Neural cell (in vitro differentiated cells): ENCODE data around the gene ELK4.

ENCODE experiments used
- POLR2AphosphoS5 ChIP-seq: IDR thresholded peaks from 2 replicates; pipeline ENCODE4 v1.6.1; 2012
- TF ChIP-seq, protein P1 (sequence below): IDR thresholded peaks from 2 replicates; pipeline ENCODE4 v1.6.1; 2012; ENCODE audit warnings: borderline replicate concordance

- no peak for TF ChIP-seq POLR2AphosphoS5
- TF ChIP-seq, protein P1, sequence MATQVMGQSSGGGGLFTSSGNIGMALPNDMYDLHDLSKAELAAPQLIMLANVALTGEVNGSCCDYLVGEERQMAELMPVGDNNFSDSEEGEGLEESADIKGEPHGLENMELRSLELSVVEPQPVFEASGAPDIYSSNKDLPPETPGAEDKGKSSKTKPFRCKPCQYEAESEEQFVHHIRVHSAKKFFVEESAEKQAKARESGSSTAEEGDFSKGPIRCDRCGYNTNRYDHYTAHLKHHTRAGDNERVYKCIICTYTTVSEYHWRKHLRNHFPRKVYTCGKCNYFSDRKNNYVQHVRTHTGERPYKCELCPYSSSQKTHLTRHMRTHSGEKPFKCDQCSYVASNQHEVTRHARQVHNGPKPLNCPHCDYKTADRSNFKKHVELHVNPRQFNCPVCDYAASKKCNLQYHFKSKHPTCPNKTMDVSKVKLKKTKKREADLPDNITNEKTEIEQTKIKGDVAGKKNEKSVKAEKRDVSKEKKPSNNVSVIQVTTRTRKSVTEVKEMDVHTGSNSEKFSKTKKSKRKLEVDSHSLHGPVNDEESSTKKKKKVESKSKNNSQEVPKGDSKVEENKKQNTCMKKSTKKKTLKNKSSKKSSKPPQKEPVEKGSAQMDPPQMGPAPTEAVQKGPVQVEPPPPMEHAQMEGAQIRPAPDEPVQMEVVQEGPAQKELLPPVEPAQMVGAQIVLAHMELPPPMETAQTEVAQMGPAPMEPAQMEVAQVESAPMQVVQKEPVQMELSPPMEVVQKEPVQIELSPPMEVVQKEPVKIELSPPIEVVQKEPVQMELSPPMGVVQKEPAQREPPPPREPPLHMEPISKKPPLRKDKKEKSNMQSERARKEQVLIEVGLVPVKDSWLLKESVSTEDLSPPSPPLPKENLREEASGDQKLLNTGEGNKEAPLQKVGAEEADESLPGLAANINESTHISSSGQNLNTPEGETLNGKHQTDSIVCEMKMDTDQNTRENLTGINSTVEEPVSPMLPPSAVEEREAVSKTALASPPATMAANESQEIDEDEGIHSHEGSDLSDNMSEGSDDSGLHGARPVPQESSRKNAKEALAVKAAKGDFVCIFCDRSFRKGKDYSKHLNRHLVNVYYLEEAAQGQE, result no peak
Observed at GRCh38 chr1:205598841-205599668, 32.8 kb downstream of the ELK4 start.
